Measurements from ENCODE around the gene PTPRR. TPM values are rescaled to one million over a fixed set of nuclear protein-coding genes. Genes with fewer than 3 reads are reported as not detected.
A peak's percentile ranks its signal among the peaks of the same experiment; 100 is the strongest.

Gene PTPRR
- total and polyA plus RNA-seq, 2 donors from 2014 or later, result 0.50 to 0.86 TPM

GRCh38 chr12:70933133-70933532 is 12.6 kb upstream of the PTPRR start:
- Histone ChIP-seq H3K36me3 (ENCODE audit: control insufficient read depth in 2 of 3, insufficient read depth in 3 of 3, low read length in 3 of 3) (no peaks in the 10 kb centered on the region), H3K27me3 (ENCODE audit: control insufficient read depth, insufficient read depth, low read length) (no peaks in the 10 kb centered on the region), H3K27ac (ENCODE audit: low read depth in 2 of 2, low read length in 2 of 2) (no peak overlapping the region), H3K9ac (ENCODE audit: low read length in 3 of 3) (no peak overlapping the region), H3K4me1 (ENCODE audit: control insufficient read depth in 2 of 3, insufficient read depth in 2 of 3, low read depth in 1 of 3, low read length in 3 of 3) (no peaks in the 10 kb centered on the region), H3K9me3 (ENCODE audit: control insufficient read depth in 2 of 3, insufficient read depth in 1 of 3, low read length in 3 of 3) (no peaks in the 10 kb centered on the region), H3K4me3 (ENCODE audit: low read length in 3 of 3) (no peak overlapping the region)
- TF ChIP-seq CTCF (IDR thresholded peaks at IDR 0.05; ENCODE audit: borderline replicate concordance, extremely low read depth, insufficient read depth), result no peak
- intact Hi-C loops (cut with DNase I), result no loop called here
- peak; percentile 13 for FAIRE-seq
- DNase-seq, result no peak

- Histone ChIP-seq H3K9me3 (ENCODE audit: control insufficient read depth in 2 of 3, insufficient read depth in 1 of 3, low read length in 3 of 3) (no peaks in the 10 kb centered on the region), H3K4me3 (ENCODE audit: low read length in 3 of 3) (no peak overlapping the region), H3K4me1 (ENCODE audit: control insufficient read depth in 2 of 3, insufficient read depth in 2 of 3, low read depth in 1 of 3, low read length in 3 of 3) (no peaks in the 10 kb centered on the region), H3K27ac (ENCODE audit: low read depth in 2 of 2, low read length in 2 of 2) (no peak overlapping the region), H3K9ac (ENCODE audit: low read length in 3 of 3) (no peak overlapping the region), H3K27me3 (ENCODE audit: control insufficient read depth, insufficient read depth, low read length) (no peaks in the 10 kb centered on the region), H3K36me3 (ENCODE audit: control insufficient read depth in 2 of 3, insufficient read depth in 3 of 3, low read length in 3 of 3) (no peaks in the 10 kb centered on the region)
- no peak for FAIRE-seq
- intact Hi-C loops (cut with DNase I), result no loop called here
- DNase-seq, result no peak
- TF ChIP-seq CTCF (IDR thresholded peaks at IDR 0.05; ENCODE audit: borderline replicate concordance, extremely low read depth, insufficient read depth), result no peak
These were observed 8.5 kb upstream of the PTPRR start for GRCh38 chr12:70929029-70929428.

GRCh38 chr12:70928071-70928470 is 7.5 kb upstream of the PTPRR start:
- no peaks in the 10 kb centered on the region for H3K4me1 ChIP-seq (ENCODE audit: control insufficient read depth in 2 of 3, insufficient read depth in 2 of 3, low read depth in 1 of 3, low read length in 3 of 3)
- intact Hi-C loops (cut with DNase I), result no loop called here
- H3K36me3 ChIP-seq (ENCODE audit: control insufficient read depth in 2 of 3, insufficient read depth in 3 of 3, low read length in 3 of 3), result no peaks in the 10 kb centered on the region
- no peak overlapping the region for H3K4me3 ChIP-seq (ENCODE audit: low read length in 3 of 3)
- no peak overlapping the region for H3K9ac ChIP-seq (ENCODE audit: low read length in 3 of 3)
- DNase-seq (no peak), FAIRE-seq (no peak)
- H3K9me3 ChIP-seq (ENCODE audit: control insufficient read depth in 2 of 3, insufficient read depth in 1 of 3, low read length in 3 of 3), result no peaks in the 10 kb centered on the region
- no peak for TF ChIP-seq CTCF (IDR thresholded peaks at IDR 0.05; ENCODE audit: borderline replicate concordance, extremely low read depth, insufficient read depth)
- no peaks in the 10 kb centered on the region for H3K27me3 ChIP-seq (ENCODE audit: control insufficient read depth, insufficient read depth, low read length)
- H3K27ac ChIP-seq (ENCODE audit: low read depth in 2 of 2, low read length in 2 of 2), result no peak overlapping the region

- Histone ChIP-seq H3K4me1 (ENCODE audit: control insufficient read depth in 2 of 3, insufficient read depth in 2 of 3, low read depth in 1 of 3, low read length in 3 of 3) (no peaks in the 10 kb centered on the region), H3K27ac (ENCODE audit: low read depth in 2 of 2, low read length in 2 of 2) (no peak overlapping the region), H3K9ac (ENCODE audit: low read length in 3 of 3) (no peak overlapping the region), H3K36me3 (ENCODE audit: control insufficient read depth in 2 of 3, insufficient read depth in 3 of 3, low read length in 3 of 3) (no peaks in the 10 kb centered on the region), H3K4me3 (ENCODE audit: low read length in 3 of 3) (no peak overlapping the region), H3K27me3 (ENCODE audit: control insufficient read depth, insufficient read depth, low read length) (no peaks in the 10 kb centered on the region), H3K9me3 (ENCODE audit: control insufficient read depth in 2 of 3, insufficient read depth in 1 of 3, low read length in 3 of 3) (no peaks in the 10 kb centered on the region)
- no peak for TF ChIP-seq CTCF (IDR thresholded peaks at IDR 0.05; ENCODE audit: borderline replicate concordance, extremely low read depth, insufficient read depth)
- no peak for FAIRE-seq
- intact Hi-C loops (cut with DNase I), result no loop called here
- DNase-seq, result no peak
These were observed 6.8 kb upstream of the PTPRR start for GRCh38 chr12:70927356-70927755.

All from kidney (tissue), 14 donors.